Glutamatergic neuron (in vitro differentiated cells): ENCODE data around the gene PTPN14. TPM values are rescaled to one million over a fixed set of nuclear protein-coding genes. Genes with fewer than 3 reads are reported as not detected.

Experiments used
- DNase-seq: peaks from one replicate; pipeline ENCODE4 v3.0.0; 2022
- H3K27ac Mint-ChIP-seq: one replicate; pipeline ENCODE4 v1.8.0; 2020; ENCODE audit warnings: mild to moderate bottlenecking, mixed read lengths, inconsistent platforms; ENCODE audit not compliant: unreplicated experiment
- H3K27me3 Mint-ChIP-seq: one replicate; pipeline ENCODE4 v1.8.0; 2020; ENCODE audit warnings: mild to moderate bottlenecking, moderate library complexity, mixed read lengths, inconsistent platforms; ENCODE audit not compliant: unreplicated experiment
- H3K36me3 Mint-ChIP-seq: one replicate; pipeline ENCODE4 v1.8.0; 2020; ENCODE audit warnings: mild to moderate bottlenecking, mixed read lengths, inconsistent platforms; ENCODE audit not compliant: unreplicated experiment
- H3K4me1 Mint-ChIP-seq: one replicate; pipeline ENCODE4 v1.8.0; 2020; ENCODE audit warnings: mild to moderate bottlenecking, low read depth, mixed read lengths, inconsistent platforms; ENCODE audit not compliant: unreplicated experiment
- H3K4me3 Mint-ChIP-seq: one replicate; pipeline ENCODE4 v1.8.0; 2020; ENCODE audit warnings: mild to moderate bottlenecking, mixed read lengths, inconsistent platforms; ENCODE audit not compliant: unreplicated experiment
- H3K9me3 Mint-ChIP-seq: one replicate; pipeline ENCODE4 v1.8.0; 2020; ENCODE audit warnings: mild to moderate bottlenecking, moderate library complexity, mixed read lengths, inconsistent platforms; ENCODE audit not compliant: unreplicated experiment
- total RNA-seq: library from RNA; stranded (reverse); fragmentation: NEBNext Ultra II Directional; extraction: Animal tissue kit (Norgen Biotek cat#: 25700); gene quantifications from one replicate; pipeline ENCODE4 v1.2.1, GENCODE V29; 2021; ENCODE audit not compliant: unreplicated experiment
- TF ChIP-seq, protein P1 (sequence below): fragments of 200-600 bp; sonication (generic); IDR thresholded peaks from one replicate; pipeline ENCODE4 v1.5.0; 2021; ENCODE audit not compliant: partially characterized antibody, unreplicated experiment

PTPN14 gene
- total RNA-seq, 1 donor from 2014 or later: 1.7 TPM

DNA sequence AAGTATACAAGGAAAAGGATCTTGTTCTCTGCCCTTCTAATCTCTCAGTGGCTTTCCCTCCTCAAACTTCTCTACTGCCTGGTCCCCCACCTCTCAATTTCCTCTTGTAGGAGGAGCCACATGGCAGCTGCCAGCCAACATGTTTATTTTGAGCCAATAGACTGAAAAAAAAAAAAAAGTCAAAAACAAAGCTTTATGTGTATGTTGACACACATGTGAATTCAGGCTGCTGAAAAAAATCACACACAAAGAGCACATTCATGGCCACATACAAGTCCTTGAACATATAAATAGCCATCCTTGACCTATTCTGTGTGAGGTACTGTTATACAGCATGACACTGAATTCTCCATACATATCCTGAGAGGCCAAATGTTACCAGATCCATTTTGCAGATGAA, 3.7 kb downstream of the PTPN14 start:
- H3K4me1 Mint-ChIP-seq: peaks cover 22% of the 10 kb centered on the region
- H3K27ac Mint-ChIP-seq: no peak overlapping the region
- H3K4me3 Mint-ChIP-seq: no peak overlapping the region
- peaks cover 8% of the 10 kb centered on the region for H3K27me3 Mint-ChIP-seq
- no peaks in the 10 kb centered on the region for H3K36me3 Mint-ChIP-seq
- DNase-seq: no peak
- TF ChIP-seq, protein P1, sequence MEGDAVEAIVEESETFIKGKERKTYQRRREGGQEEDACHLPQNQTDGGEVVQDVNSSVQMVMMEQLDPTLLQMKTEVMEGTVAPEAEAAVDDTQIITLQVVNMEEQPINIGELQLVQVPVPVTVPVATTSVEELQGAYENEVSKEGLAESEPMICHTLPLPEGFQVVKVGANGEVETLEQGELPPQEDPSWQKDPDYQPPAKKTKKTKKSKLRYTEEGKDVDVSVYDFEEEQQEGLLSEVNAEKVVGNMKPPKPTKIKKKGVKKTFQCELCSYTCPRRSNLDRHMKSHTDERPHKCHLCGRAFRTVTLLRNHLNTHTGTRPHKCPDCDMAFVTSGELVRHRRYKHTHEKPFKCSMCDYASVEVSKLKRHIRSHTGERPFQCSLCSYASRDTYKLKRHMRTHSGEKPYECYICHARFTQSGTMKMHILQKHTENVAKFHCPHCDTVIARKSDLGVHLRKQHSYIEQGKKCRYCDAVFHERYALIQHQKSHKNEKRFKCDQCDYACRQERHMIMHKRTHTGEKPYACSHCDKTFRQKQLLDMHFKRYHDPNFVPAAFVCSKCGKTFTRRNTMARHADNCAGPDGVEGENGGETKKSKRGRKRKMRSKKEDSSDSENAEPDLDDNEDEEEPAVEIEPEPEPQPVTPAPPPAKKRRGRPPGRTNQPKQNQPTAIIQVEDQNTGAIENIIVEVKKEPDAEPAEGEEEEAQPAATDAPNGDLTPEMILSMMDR: no peak
- peaks cover 2% of the 10 kb centered on the region for H3K9me3 Mint-ChIP-seq

DNA sequence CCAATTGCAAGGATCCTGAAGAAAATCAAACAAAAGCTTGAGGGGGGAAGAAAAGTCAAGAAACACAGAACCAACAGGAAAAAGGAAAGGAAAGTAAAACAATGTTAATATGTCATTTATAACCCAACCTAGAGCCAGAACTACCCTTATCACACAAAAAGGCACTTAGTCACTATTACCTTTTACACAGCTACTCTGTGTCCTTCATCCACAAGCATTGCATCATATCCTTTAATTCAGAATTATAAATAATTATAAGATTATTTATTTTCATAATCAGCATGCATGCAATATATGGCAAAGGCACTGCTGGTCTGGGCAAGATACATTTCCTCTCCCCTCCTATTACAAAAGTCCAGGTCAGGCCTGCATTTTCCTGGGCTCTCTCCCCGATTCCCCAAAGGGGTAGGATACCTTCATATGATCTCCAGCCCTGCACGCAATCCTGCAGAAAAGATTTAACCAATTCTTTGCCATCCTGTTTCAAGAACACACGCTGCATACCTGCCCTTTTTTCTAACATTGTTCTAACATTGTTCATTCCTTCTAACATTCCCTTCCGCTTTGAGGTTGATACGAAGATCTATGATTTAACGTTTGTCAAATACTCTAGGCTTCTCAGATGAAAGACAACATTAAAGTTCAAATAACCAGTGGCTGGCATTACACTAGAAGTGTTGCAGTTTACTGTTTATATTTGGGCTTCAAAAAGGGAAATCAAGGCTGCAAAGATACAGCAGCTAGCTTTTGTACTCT, 4.3 kb downstream of the PTPN14 start:
- DNase-seq: no peak
- peaks cover 5% of the 10 kb centered on the region for H3K27me3 Mint-ChIP-seq
- H3K27ac Mint-ChIP-seq: no peak overlapping the region
- no peaks in the 10 kb centered on the region for H3K36me3 Mint-ChIP-seq
- H3K4me3 Mint-ChIP-seq: no peak overlapping the region
- peaks cover 22% of the 10 kb centered on the region for H3K4me1 Mint-ChIP-seq
- peaks cover 4% of the 10 kb centered on the region for H3K9me3 Mint-ChIP-seq
- TF ChIP-seq, protein P1: no peak

DNA sequence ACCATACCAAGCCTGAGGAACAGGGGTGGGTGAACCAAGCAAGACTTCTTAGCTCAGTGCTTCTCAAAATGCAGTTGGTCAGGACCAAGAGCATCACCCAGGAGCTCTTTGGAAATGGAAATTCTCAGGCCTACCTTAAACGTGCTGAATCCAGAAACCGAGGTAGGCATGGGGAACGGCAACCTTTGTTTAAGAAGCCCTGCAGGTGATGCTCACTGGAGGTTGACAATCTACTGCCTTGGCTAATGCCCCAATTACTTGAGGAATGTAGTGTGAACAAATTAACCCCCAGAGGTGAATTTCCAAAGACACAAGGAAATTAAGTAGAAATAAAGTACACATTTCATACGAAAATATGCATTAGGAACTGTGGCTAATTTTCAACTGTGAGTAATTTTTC, 5.3 kb downstream of the PTPN14 start:
- no peaks in the 10 kb centered on the region for H3K36me3 Mint-ChIP-seq
- peaks cover 29% of the 10 kb centered on the region for H3K4me1 Mint-ChIP-seq
- H3K27ac Mint-ChIP-seq: no peak overlapping the region
- H3K9me3 Mint-ChIP-seq: peaks cover 6% of the 10 kb centered on the region
- peaks cover 5% of the 10 kb centered on the region for H3K27me3 Mint-ChIP-seq
- H3K4me3 Mint-ChIP-seq: no peak overlapping the region
- TF ChIP-seq, protein P1: no peak
- no peak for DNase-seq

DNA sequence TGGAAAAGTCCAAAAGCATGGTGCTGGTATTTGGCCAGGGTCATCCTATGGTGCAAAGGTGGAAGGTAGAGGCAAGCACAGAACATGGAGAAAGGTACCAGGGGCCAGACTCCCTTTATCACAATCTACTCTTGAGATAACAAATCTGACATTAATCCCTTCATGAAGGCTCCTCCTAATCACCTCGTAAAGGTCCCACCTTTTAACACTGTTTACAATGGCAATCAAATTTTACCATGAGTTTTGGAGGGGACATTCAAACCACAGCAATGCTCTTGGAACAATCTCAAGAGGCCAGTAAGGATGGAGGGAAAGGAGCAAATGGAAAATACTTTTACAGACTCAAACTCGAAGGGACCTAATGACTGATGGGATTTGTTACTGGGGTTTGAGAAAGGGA, 6.1 kb downstream of the PTPN14 start:
- Mint-ChIP-seq H3K36me3 (no peaks in the 10 kb centered on the region), H3K27ac (no peak overlapping the region), H3K27me3 (peaks cover 5% of the 10 kb centered on the region), H3K4me3 (no peak overlapping the region), H3K4me1 (peaks cover 32% of the 10 kb centered on the region), H3K9me3 (peaks cover 6% of the 10 kb centered on the region)
- TF ChIP-seq, protein P1: no peak
- DNase-seq: no peak

DNA sequence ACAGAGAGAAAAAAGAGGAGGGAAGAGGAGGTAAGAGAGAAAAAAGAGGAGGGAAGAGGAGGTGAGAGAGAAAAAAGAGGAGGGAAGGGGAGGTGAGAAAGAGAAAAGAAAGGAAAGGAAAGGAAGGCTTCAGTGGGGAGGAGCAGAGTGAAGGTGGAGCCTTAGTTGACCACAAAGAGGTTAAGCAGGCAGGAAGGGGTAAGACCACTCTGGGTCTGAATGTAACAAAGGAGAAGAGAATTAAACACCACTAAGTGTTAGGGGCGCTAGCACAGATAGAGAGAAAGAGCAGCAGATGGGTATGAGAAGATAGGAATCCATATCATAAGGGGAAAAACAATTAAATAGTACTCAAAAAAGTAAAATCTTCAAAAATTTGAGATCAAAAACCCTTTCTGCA, 6.6 kb downstream of the PTPN14 start:
- no peak overlapping the region for H3K27ac Mint-ChIP-seq
- no peak for DNase-seq
- H3K4me3 Mint-ChIP-seq: no peak overlapping the region
- H3K36me3 Mint-ChIP-seq: no peaks in the 10 kb centered on the region
- peaks cover 2% of the 10 kb centered on the region for H3K27me3 Mint-ChIP-seq
- peaks cover 32% of the 10 kb centered on the region for H3K4me1 Mint-ChIP-seq
- TF ChIP-seq, protein P1: no peak
- peaks cover 4% of the 10 kb centered on the region for H3K9me3 Mint-ChIP-seq
